Epithelial cell of alveolus of lung (primary cell): ENCODE measurements around the gene GCAT. TPM values are rescaled to one million over a fixed set of nuclear protein-coding genes. Genes with fewer than 3 reads are reported as not detected.

Experiments
- total RNA-seq: library from RNA; depleted of rRNA; stranded (reverse); fragments of >200 nt; gene quantifications from 2 replicates; pipeline ENCODE4 v1.2.1, GENCODE V29; 2015

The GCAT gene
- 20.2 and 35.9 TPM in 2 replicates for total RNA-seq

DNA sequence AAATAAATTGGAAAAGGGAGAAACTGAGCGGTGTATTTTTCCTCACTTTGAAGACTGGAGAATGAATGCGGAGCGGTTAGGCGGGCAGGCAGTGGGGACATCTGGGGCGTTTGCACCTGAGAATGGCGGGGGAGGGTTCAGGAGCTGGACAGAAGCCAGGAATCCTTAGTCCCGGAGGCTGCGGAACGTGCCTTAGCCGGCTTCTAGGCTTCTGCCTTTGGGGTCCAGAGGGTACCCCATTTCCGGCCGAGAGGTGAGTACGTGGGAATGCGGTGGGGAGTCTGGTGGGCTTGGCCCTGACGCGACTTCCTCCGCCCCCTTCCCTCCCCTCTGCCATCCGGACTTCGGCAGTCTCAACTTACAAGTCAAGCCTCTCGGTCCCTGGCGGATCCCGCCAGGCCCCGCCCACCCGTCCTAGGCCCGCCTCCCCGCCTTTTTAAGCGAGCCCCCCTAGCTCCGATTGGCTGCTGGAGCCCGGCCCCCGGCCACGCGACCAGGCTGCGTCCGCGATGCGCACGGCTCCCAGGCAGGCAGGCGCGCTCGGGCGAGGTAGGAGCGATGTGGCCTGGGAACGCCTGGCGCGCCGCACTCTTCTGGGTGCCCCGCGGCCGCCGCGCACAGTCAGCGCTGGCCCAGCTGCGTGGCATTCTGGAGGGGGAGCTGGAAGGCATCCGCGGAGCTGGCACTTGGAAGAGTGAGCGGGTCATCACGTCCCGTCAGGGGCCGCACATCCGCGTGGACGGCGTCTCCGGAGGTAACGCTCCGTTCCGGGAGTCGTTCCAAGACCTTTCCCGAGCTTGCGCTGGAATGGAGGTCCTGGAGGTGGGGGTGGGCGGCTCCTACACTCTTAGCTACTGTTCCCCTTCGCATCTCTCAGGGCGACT, at the start of gene GCAT:
Gene GCAT (plus strand): TSS at position 525 of the 884 bp plus-strand sequence. CDS start 34 bp downstream, at position 559.

DNA sequence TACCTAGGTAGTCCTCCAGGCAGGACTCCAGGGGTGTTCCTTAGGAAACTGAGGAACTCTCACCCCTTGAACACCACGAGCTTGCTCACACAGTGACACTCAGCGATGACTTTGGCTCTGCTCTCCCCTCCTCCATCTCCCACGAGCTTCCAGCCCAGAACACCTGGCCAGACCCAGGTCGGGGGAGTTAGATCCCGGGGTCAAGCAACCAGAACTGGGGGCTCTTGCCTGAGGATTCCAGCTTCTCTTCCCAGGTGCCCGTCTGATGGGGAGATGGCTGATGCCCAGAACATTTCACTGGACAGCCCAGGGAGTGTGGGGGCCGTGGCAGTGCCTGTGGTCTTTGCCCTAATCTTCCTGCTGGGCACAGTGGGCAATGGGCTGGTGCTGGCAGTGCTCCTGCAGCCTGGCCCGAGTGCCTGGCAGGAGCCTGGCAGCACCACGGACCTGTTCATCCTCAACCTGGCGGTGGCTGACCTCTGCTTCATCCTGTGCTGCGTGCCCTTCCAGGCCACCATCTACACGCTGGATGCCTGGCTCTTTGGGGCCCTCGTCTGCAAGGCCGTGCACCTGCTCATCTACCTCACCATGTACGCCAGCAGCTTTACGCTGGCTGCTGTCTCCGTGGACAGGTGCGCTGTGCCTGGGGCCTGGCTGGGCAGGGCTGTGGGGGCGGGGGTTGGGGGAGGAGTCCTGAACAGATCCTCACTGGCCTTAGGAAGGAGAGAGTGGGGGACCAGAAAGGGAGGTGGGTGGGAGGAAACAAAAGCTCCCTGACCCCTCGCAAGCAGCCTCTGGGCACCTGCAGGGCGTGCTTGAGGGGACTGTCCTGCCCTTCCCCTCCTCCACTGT, 15.6 kb downstream of the GCAT start, which contains the start of gene GALR3:
Gene GALR3 (plus strand): TSS at position 249 of the 852 bp plus-strand sequence. CDS start 25 bp downstream, at position 274.

DNA sequence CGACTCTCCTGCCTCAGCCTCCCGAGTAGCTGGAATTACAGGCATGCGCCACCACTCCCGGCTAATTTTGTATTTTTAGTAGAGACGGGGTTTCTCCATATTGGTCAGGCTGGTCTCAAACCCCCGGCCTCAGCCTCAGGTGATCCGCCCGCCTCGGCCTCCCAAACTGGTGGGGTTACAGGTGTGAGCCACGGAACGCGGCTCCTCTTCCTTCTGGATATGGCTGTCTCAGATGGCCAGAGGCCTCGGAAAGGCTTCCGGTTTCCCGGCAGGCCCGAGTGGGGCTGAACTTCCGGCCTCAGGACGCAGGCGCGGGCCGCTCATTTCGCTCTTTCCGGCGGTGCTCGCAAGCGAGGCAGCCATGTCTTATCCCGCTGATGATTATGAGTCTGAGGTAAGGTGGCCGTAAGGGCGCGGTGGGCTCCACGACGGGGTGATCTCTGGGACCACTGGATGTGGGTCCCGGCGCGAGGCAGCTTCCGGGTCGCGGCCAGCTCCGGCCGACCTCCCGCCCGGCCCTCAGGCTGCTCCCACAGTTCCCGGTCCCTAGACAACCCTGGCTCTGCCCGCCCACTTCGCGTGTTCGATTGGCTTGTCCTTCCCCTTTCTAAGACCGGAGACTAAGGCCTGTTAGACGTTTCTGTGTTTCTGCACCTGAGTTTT, 41.5 kb downstream of the GCAT start, which contains the start of gene EIF3L:
Gene EIF3L (plus strand): TSS at position 331 of the 663 bp plus-strand sequence. CDS start 31 bp downstream, at position 362.

Other genes with a start within 250 kb of the GCAT start
- 58.1 and 61.1 TPM in 2 replicates for gene CDC42EP1, start 247.5 kb upstream of the GCAT start, total RNA-seq
- gene LGALS2, start 227.8 kb upstream of the GCAT start, total RNA-seq, result not detected in 2 replicates
- 29.4 and 35.7 TPM in 2 replicates for gene GGA1, start 199.1 kb upstream of the GCAT start, total RNA-seq
- 21.2 and 25.3 TPM in 2 replicates for gene SH3BP1, start 168.3 kb upstream of the GCAT start, total RNA-seq
- 18.6 and 24.4 TPM in 2 replicates for gene PDXP, start 149.2 kb upstream of the GCAT start, total RNA-seq
- 5,976 and 9,609 TPM in 2 replicates for gene LGALS1, start 132.3 kb upstream of the GCAT start, total RNA-seq
- 15.0 and 23.2 TPM in 2 replicates for gene NOL12, start 121.6 kb upstream of the GCAT start, total RNA-seq
- gene TRIOBP, start 110.9 kb upstream of the GCAT start, total RNA-seq, result 56.2 and 98.1 TPM in 2 replicates
- gene GALR3, start 15.4 kb downstream of the GCAT start, total RNA-seq, result not detected in 2 replicates
- gene ANKRD54, start 36.4 kb downstream of the GCAT start, total RNA-seq, result 30.6 and 47.8 TPM in 2 replicates
- gene EIF3L, start 41.5 kb downstream of the GCAT start, total RNA-seq, result 467 and 631 TPM in 2 replicates
- gene MICALL1, start 98.4 kb downstream of the GCAT start, total RNA-seq, result 10.7 and 21.2 TPM in 2 replicates
- gene C22orf23, start 145.7 kb downstream of the GCAT start, total RNA-seq, result 0.13 and 3.0 TPM in 2 replicates
- 72.3 and 86.5 TPM in 2 replicates for gene POLR2F, start 145.8 kb downstream of the GCAT start, total RNA-seq
- not detected in 2 replicates for gene SOX10, start 176.6 kb downstream of the GCAT start, total RNA-seq
- gene PICK1, start 249.5 kb downstream of the GCAT start, total RNA-seq, result 5.2 and 16.8 TPM in 2 replicates